SK-N-DZ (cell line): Measurements from ENCODE around the gene SERINC3.
A peak's percentile ranks its signal among the peaks of the same experiment; 100 is the strongest.
"Not testable (repeated sequence)": the region's sequence is repeated elsewhere in the genome, so short reads cannot be mapped to it uniquely, and the experiment has no call there.

ENCODE experiments used
- DNase-seq: peaks from one replicate; pipeline ENCODE4 v3.0.0-alpha.2; 2015; ENCODE audit warnings: low spot score

Gene SERINC3

GRCh38 chr20:44494266-44494665, 27.6 kb downstream of the SERINC3 start:
- no peak for DNase-seq

GRCh38 chr20:44491635-44492395, 30.1 kb downstream of the SERINC3 start:
- no peak for DNase-seq

GRCh38 chr20:44489931-44490330, 31.9 kb downstream of the SERINC3 start:
- DNase-seq = no peak

GRCh38 chr20:44489223-44489622, 32.6 kb downstream of the SERINC3 start:
- DNase-seq = no peak

- DNase-seq = no peak
Measured at GRCh38 chr20:44488551-44488950, 33.3 kb downstream of the SERINC3 start.

GRCh38 chr20:44485830-44486198, 36.1 kb downstream of the SERINC3 start:
- no peak for DNase-seq

GRCh38 chr20:44485078-44485829, 36.6 kb downstream of the SERINC3 start:
- DNase-seq = no peak

- no peak for DNase-seq
Measured at GRCh38 chr20:44483112-44483511, 38.8 kb downstream of the SERINC3 start.

- DNase-seq = no peak
Measured at GRCh38 chr20:44481719-44482416, 40.0 kb downstream of the SERINC3 start.

GRCh38 chr20:44480097-44480496, 41.8 kb downstream of the SERINC3 start:
- DNase-seq = no peak

- DNase-seq = no peak
Measured at GRCh38 chr20:44479643-44480042, 42.2 kb downstream of the SERINC3 start.

GRCh38 chr20:44478206-44478605, 43.7 kb downstream of the SERINC3 start:
- no peak for DNase-seq

- DNase-seq = no peak
Measured at GRCh38 chr20:44477151-44477550, 44.7 kb downstream of the SERINC3 start.

GRCh38 chr20:44475694-44476560, 45.9 kb downstream of the SERINC3 start, which contains the start of gene TTPAL:
Gene TTPAL, plus strand, starts transcription at chr20:44475874. Its CDS starts 4,126 bp downstream, at chr20:44480000.
- DNase-seq = peak; percentile 91

- peak; percentile 22 for DNase-seq
Measured at GRCh38 chr20:44475372-44475693, 46.5 kb downstream of the SERINC3 start.

GRCh38 chr20:44472283-44472682, 49.6 kb downstream of the SERINC3 start:
- not testable (repeated sequence) for DNase-seq

- peak; percentile 47 for DNase-seq
Measured at GRCh38 chr20:44471481-44471882, 50.4 kb downstream of the SERINC3 start.

- DNase-seq = no peak
Measured at GRCh38 chr20:44470327-44470726, 51.5 kb downstream of the SERINC3 start.

GRCh38 chr20:44468044-44468782, 53.7 kb downstream of the SERINC3 start:
- no peak for DNase-seq

GRCh38 chr20:44467289-44467883, 54.5 kb downstream of the SERINC3 start:
- no peak for DNase-seq
